ENCODE measurements around the gene SDC4.

DNA sequence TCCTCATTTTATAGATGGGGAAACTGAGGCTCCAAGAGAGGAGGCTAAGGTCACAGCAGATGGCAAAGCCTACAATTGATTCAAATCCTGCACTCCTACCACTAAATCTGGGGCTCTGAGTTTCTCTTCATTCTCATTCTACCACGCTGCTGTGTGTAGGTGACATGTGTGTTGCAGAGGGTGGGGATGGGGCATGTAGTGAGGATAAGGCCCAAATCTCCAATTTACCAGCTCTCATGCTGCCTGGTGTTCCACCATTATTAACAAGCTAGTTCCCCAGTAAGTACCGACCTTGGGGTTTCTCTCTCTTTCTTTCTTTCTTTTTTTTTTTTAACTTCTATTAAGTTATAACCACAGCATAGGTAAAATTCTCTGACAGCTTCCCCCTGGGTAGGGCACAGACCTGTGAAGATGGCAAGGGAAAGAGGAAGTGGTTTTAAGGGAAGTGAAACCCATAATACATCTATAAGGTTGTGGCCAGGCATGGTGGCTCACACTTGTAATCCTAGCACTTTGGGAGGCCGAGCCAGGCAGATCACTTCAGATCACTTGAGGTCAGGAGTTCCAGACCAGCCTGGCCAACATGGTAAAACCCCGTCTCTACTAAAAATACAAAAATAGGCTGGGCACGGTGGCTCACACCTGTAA is 27.2 kb downstream of the SDC4 start:
- TF ChIP-seq, protein P1, sequence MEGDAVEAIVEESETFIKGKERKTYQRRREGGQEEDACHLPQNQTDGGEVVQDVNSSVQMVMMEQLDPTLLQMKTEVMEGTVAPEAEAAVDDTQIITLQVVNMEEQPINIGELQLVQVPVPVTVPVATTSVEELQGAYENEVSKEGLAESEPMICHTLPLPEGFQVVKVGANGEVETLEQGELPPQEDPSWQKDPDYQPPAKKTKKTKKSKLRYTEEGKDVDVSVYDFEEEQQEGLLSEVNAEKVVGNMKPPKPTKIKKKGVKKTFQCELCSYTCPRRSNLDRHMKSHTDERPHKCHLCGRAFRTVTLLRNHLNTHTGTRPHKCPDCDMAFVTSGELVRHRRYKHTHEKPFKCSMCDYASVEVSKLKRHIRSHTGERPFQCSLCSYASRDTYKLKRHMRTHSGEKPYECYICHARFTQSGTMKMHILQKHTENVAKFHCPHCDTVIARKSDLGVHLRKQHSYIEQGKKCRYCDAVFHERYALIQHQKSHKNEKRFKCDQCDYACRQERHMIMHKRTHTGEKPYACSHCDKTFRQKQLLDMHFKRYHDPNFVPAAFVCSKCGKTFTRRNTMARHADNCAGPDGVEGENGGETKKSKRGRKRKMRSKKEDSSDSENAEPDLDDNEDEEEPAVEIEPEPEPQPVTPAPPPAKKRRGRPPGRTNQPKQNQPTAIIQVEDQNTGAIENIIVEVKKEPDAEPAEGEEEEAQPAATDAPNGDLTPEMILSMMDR (IDR thresholded peaks at IDR 0.05 in 8 of 11, conservative IDR thresholded peaks at IDR 0.05 in 3 of 11), result no peak
- TF ChIP-seq POLR2A (IDR thresholded peaks at IDR 0.05), result no peak
- no peak for TF ChIP-seq POLR2AphosphoS5 (IDR thresholded peaks at IDR 0.05)

Measured in spleen (tissue), 7 donors.